ENCODE data around the gene TMEM178A.

DNA sequence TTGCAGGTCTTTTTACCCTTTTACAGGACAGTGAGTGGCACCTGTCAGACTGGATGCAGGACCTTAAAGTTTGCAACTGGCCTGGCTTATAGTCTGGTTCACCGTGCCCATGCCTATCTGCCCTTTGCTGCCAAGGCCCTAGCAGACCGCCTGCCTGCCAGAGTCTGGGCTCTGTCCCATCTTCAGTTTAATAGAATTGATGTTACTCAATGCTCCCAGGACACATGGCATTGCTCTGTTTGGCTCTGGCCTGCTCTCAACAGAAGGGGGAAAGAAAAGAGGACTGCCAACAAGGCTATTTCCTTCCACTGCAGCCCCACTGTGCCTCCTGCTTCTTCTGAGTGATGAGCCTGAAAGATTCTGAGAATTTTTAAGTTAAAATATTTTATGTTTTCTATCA, 25.6 kb upstream of the TMEM178A start:
- TF ChIP-seq, protein P1, sequence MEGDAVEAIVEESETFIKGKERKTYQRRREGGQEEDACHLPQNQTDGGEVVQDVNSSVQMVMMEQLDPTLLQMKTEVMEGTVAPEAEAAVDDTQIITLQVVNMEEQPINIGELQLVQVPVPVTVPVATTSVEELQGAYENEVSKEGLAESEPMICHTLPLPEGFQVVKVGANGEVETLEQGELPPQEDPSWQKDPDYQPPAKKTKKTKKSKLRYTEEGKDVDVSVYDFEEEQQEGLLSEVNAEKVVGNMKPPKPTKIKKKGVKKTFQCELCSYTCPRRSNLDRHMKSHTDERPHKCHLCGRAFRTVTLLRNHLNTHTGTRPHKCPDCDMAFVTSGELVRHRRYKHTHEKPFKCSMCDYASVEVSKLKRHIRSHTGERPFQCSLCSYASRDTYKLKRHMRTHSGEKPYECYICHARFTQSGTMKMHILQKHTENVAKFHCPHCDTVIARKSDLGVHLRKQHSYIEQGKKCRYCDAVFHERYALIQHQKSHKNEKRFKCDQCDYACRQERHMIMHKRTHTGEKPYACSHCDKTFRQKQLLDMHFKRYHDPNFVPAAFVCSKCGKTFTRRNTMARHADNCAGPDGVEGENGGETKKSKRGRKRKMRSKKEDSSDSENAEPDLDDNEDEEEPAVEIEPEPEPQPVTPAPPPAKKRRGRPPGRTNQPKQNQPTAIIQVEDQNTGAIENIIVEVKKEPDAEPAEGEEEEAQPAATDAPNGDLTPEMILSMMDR (IDR thresholded peaks at IDR 0.05) = no peak
- no peak for TF ChIP-seq POLR2A (IDR thresholded peaks at IDR 0.05)

Data from lower leg skin (tissue), 3 donors.